Skin of body (tissue), 2 donors: ENCODE measurements around the gene CXCL13. TPM values are rescaled to one million over a fixed set of nuclear protein-coding genes. Genes with fewer than 3 reads are reported as not detected.
"Not testable (repeated sequence)": the region's sequence is repeated elsewhere in the genome, so short reads cannot be mapped to it uniquely, and the experiment has no call there.

ENCODE experiments used
- DNase-seq: peaks from one replicate; lab custom pipeline; 2025; lab: John Stamatoyannopoulos, UW
- total RNA-seq: library from RNA; depleted of rRNA; stranded (reverse); fragments of >200 nt; gene quantifications from one replicate; pipeline ENCODE4 v1.2.3, GENCODE V29; 2014

The CXCL13 gene
- total RNA-seq, 1 donor from 2014 or later, result 0.30 TPM

GRCh38 chr4:77601614-77602187 is 3.9 kb upstream of the CXCL13 start:
- no peak for DNase-seq

GRCh38 chr4:77613267-77613666 is 7.6 kb downstream of the CXCL13 start:
- no peak for DNase-seq

GRCh38 chr4:77615153-77615552 is 9.5 kb downstream of the CXCL13 start:
- DNase-seq, result no peak

GRCh38 chr4:77617203-77617602 is 11.6 kb downstream of the CXCL13 start:
- no peak for DNase-seq

GRCh38 chr4:77618383-77619241 is 13.0 kb downstream of the CXCL13 start:
- peak; percentile 69 for DNase-seq

GRCh38 chr4:77619408-77619807 is 13.8 kb downstream of the CXCL13 start:
- DNase-seq, result no peak

- no peak for DNase-seq
Observed at GRCh38 chr4:77621254-77621653, 15.6 kb downstream of the CXCL13 start.

GRCh38 chr4:77623091-77623490 is 17.5 kb downstream of the CXCL13 start:
- DNase-seq, result no peak

- no peak for DNase-seq
Observed at GRCh38 chr4:77624213-77624612, 18.6 kb downstream of the CXCL13 start.

GRCh38 chr4:77625485-77625884 is 19.9 kb downstream of the CXCL13 start:
- no peak for DNase-seq

- no peak for DNase-seq
Observed at GRCh38 chr4:77629885-77630284, 24.3 kb downstream of the CXCL13 start.

- DNase-seq, result no peak
Observed at GRCh38 chr4:77631276-77631675, 25.7 kb downstream of the CXCL13 start.

GRCh38 chr4:77634132-77634785 is 28.6 kb downstream of the CXCL13 start:
- DNase-seq, result no peak

- DNase-seq, result no peak
Observed at GRCh38 chr4:77635246-77635645, 29.6 kb downstream of the CXCL13 start.

GRCh38 chr4:77635876-77636275 is 30.3 kb downstream of the CXCL13 start:
- no peak for DNase-seq

- no peak for DNase-seq
Observed at GRCh38 chr4:77636902-77637301, 31.3 kb downstream of the CXCL13 start.

GRCh38 chr4:77644069-77644468 is 38.4 kb downstream of the CXCL13 start:
- DNase-seq, result not testable (repeated sequence)

- DNase-seq, result no peak
Observed at GRCh38 chr4:77650787-77651186, 45.2 kb downstream of the CXCL13 start.

- DNase-seq, result no peak
Observed at GRCh38 chr4:77651820-77652219, 46.2 kb downstream of the CXCL13 start.

- no peak for DNase-seq
Observed at GRCh38 chr4:77652237-77652897, 46.7 kb downstream of the CXCL13 start.

- DNase-seq, result no peak
Observed at GRCh38 chr4:77653162-77653758, 47.6 kb downstream of the CXCL13 start.

GRCh38 chr4:77660318-77660717 is 54.7 kb downstream of the CXCL13 start:
- not testable (repeated sequence) for DNase-seq
